ENCODE data around the gene ADGRF1.
"Not testable (repeated sequence)": the region's sequence is repeated elsewhere in the genome, so short reads cannot be mapped to it uniquely, and the experiment has no call there.

ADGRF1 gene

DNA sequence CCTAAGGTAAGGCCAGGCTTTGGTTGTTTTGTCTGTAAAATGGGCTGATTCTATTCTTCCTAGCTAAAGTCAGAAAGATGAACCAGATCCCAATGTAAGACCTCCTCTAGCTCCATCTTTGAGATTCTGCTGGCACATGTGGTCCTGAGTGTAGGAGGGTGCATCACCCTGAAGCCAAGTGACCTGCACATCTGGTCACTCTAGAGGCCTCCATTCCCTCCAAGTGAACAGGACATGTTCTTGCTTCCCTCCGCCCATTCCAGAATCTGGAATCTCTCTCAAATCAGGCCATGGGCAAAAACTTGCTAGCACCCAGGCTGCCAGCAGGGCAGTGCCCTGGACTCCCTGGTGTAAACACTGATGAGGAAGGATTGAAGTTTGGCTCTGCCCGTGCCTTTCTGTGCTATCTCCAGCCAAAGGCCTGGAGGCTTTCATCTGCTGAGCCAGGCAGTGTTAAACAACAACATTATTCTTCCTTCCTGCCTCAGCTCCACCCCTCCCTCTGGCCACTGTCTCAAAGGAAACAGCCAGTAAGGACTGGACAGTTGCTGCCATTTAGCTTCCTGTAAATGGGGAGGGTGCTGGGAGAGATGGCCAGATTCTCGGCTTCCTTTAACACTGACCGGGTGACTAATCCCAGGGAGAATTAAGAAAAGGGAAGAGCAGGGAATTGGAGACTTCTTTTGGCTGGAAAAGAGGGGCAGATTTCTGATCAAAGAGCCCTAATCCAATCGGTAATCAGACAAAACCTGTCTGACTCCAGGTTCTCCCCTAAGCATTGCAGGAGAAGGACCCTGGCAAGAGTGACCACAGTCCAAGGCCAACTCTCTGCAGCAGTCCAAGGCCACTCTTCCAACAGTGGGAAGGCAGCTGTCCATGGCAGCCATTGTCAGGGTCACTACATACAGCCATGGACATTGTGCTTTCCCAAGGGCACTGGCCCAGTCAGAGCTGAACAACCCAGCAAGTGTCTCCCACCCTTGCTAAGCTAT, 19.5 kb upstream of the ADGRF1 start:
- no peak for DNase-seq (ENCODE audit: low read depth, low spot score)

DNA sequence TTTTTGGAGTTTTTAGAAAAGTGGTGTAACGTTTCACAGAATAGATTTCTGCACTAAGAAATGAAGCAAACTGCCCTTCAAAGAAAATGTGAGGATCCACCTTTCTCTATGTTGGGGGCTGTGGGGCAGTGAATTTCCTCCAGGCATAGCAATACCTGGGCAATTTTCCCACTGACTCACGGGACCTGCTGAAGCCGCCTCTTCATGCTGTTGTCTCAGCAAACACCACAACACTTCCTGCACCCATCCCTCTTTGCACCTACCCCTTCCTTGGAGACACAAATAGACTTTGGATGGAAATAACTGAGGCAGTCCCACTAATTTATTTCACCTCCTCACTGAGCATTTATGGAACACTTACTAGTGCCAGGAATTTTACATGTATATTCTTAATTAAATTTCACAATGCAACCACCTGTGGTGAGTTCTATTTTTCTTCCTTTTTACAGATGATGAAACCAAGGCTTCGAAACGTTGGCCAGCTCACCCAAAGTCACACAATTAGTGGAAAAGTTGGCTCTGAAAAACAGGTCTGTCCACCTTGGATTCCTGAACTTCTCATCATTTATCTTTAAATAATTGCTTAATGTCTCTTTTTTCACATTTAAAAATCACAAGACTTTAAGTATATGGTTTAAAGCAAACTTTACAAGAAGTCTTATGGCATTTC, 17.2 kb upstream of the ADGRF1 start:
- no peak for DNase-seq (ENCODE audit: low read depth, low spot score)

- DNase-seq (ENCODE audit: low read depth, low spot score), result no peak
Observed at GRCh38 chr6:47057830-47058540, 15.9 kb upstream of the ADGRF1 start.

DNA sequence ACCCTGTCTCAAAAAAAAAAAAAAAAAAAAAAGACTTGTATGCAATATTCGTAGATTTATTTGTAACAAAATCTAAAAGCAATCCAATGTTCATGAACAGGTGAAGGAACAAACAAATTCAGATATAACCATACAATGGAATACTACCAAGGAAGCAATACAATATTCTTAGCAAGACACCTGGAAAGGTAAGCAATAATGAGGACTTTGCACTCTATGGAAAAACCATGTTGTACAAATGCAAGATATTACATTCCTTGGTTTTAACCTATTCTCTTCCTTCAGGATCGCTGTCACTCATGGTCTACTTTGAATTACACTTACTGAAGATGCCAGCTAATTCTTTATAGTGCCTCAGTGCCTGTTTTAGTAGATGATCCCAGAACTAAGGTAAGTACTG, 14.7 kb upstream of the ADGRF1 start:
- no peak for DNase-seq (ENCODE audit: low read depth, low spot score)

GRCh38 chr6:47054302-47054701, 12.2 kb upstream of the ADGRF1 start:
- not testable (repeated sequence) for DNase-seq (ENCODE audit: low read depth, low spot score)

GRCh38 chr6:47048638-47049037, 6.5 kb upstream of the ADGRF1 start:
- DNase-seq (ENCODE audit: low read depth, low spot score), result no peak

- no peak for DNase-seq (ENCODE audit: low read depth, low spot score)
Observed at GRCh38 chr6:47047479-47048407, 5.6 kb upstream of the ADGRF1 start.

DNA sequence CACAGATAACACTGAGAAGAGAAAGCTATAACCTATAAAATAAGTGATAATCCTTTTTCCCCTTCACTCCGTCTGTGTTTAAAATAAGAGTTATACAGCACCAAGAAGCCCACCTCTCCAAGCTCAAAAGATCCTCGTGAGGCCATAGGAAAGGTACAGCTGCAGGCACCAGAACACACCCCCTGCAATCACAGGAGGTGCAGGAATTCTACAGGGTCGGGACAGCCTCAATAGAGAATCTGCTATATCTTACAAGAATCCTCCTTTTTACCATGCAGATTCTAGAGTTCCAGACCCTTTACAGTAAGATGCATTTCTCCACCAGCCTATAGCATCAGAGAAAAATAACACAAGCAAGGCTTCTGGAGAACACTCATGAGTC, 5.0 kb upstream of the ADGRF1 start:
- DNase-seq (ENCODE audit: low read depth, low spot score), result no peak

DNA sequence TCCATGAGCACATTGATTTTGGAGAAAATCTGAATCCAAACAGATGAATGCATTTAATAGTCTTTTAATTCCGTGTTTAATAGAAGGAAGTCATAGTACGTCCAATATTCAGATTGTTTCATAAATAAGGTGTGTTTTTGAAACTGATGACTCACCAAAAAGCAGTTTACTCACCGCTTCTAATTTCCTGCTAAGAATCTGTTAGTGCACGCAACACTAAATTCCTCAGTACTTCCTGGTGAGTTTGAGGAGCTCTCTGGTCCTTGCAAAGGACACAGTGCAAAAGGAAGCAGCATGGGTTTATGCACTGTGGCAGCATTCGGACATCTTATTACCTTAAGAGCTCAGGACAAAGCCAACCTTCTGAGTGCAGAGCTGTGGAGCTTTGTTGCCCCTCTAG, 2.3 kb upstream of the ADGRF1 start:
- no peak for DNase-seq (ENCODE audit: low read depth, low spot score)

DNA sequence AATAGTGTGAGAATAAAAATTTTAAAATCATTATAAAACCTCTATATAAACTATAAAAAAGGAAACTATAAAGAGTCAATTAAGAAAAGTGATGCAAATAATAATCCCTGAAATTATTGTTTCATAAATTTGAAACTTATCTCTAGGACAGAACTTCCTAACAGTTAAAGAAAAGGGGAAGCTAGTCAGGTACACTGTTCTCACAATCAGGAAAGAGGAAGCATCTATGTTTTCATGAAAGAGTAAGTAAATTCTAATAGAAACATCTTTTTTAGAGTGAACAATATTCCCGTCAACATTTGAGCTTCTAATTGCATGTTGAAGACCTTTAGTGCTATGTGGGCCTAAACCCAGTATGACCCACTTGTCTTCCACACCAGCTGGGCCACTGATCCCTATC, 1.2 kb upstream of the ADGRF1 start:
- DNase-seq (ENCODE audit: low read depth, low spot score), result no peak

- DNase-seq (ENCODE audit: low read depth, low spot score), result no peak
Observed at GRCh38 chr6:47041741-47042140, 391 bp downstream of the ADGRF1 start.

DNA sequence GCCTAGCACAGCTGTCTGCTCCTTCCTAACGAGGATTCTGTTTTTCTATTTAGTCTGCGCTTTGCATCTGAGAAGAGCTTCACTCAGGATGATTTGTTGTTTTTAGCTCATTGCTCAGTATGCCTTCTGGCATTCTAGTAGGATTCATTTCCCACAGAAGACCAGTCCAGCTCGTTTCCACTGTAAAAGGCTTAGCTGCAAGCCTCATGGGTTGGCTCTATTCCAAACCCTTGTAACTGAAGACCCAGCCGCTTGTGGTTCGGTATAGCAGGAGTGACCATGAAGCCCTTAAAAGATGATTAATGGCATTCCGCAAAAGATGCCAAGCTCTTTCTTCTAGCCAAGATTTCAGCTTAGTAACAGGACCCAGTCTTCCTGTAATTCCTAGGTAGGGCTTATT, 7.2 kb downstream of the ADGRF1 start:
- no peak for DNase-seq (ENCODE audit: low read depth, low spot score)

DNA sequence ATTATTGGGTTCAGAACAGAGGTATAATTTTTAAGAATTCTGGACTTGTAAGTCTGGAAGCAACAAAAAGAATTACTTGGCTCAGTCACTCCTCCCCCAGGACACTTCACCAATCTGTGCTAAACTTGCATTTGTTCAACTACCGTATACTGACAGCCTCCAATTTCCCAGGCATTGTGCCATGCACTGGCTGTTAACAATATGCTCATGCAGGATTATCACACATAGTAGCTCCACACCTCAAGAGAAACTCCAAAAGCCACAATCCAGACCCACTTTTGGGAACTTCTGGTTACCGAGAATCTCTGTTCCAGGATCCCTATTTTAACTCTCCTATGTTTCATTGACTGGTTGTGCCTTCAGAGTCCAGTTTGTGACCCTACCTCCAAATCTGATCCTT, 7.7 kb downstream of the ADGRF1 start:
- no peak for DNase-seq (ENCODE audit: low read depth, low spot score)

GRCh38 chr6:47032974-47033765, 9.0 kb downstream of the ADGRF1 start:
- DNase-seq (ENCODE audit: low read depth, low spot score), result no peak

DNA sequence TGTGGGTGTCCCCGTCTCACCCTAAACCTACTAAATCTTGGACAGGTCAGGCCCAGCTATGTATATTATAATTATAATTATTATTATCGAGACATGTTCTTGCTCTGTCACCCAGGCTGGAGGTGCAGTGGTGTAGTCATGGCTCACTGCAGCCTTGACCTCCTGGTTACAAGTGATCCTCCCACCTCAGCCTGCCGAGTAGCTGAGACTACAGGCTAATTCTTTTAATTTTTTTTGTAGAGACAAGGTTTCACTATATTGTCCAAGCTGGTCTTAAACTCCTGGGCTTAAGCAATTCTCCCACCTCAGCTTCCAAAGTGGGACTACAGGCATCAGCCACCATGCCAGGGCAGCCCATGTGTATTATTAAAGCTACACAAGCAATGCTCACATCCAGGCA, 10.5 kb downstream of the ADGRF1 start:
- no peak for DNase-seq (ENCODE audit: low read depth, low spot score)

DNA sequence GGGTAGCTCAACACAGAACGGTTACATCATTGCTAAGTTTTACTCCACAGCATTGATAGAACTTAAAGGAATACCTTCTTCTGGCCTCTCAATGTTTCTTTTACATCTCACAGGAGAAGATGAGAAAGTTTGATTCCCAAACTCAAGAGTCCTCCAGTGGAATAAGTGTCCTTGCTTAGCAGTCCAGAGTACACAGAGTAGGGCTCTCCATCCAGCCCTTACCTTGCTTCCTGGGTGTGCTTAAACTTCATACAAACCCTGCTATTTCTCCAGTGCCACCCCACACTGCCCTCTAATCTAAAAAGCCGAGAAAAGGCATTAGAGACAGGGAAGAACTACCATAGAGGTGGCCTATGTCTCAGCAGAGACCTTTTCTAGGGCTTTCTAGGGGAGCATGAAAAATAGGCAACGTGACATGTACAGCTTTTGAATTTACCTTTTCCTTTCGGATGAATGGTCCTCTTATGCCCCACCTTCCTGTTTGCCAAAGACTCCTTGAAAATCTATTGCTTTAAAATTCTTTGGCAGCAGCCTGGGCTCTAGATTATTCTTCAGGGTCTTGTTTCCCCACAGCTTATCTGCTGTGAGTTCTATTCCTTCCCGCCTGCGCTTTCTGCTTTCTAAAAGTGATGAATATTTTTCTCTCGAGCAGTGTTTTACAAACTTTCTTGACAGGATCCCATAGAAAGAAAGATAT, 12.1 kb downstream of the ADGRF1 start:
- DNase-seq (ENCODE audit: low read depth, low spot score), result no peak

DNA sequence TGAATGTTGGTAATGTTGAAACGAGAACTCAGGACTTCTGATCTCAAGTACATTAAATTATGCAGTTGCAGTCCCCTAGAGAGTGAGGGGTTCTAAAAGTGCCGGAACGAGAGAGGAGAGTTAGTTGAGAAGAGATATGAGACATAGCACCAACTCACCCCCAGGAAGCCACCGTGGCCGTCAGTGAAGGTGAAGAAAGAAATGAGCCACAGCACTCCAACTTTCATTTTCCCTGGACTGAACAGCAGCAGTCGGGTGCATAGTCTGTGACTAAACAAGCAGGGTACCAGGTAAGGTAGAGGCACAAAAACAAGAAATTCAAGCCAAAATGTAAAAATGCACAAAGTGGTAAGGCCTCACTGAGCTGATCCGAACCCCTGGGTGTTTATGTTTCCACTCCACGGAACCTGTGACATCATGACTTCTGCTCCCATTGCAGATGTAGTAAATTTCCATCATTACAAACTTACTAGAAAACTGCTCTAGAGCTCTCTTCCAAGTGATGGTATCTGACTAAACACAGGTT, 13.2 kb downstream of the ADGRF1 start:
- no peak for DNase-seq (ENCODE audit: low read depth, low spot score)

GRCh38 chr6:47027315-47027714, 14.8 kb downstream of the ADGRF1 start:
- DNase-seq (ENCODE audit: low read depth, low spot score), result no peak

GRCh38 chr6:47026679-47027078, 15.5 kb downstream of the ADGRF1 start:
- no peak for DNase-seq (ENCODE audit: low read depth, low spot score)

GRCh38 chr6:47023573-47023972, 18.6 kb downstream of the ADGRF1 start:
- DNase-seq (ENCODE audit: low read depth, low spot score), result no peak

Data from activated CD4-positive, CD25-positive, alpha-beta regulatory T cell treated with anti-CD3 and anti-CD28 coated beads, Interleukin-2, amount 50 U/mL, for 16 hours (primary cell).